ENCODE measurements around the gene ANTXR1.

ANTXR1 gene

DNA sequence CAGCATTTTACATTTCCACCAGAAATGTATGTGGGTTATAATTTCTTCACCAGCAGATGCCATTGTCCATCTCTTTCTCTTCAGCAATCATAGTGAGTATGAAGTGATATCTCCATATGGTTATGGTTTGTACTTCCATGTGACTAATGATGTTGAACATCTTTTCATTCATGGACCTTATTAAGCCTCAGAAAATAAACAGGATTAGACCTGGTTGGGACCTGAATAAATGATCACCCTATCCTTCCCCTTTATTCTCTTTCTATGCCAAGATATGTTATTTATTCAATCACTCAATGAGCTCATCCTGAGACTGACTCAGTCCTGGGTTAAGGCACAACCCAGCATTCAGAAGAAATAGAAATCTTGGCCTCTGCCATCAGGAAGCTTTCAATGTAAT is 86.6 kb downstream of the ANTXR1 start:
- no peak for DNase-seq (ENCODE audit: low spot score)

DNA sequence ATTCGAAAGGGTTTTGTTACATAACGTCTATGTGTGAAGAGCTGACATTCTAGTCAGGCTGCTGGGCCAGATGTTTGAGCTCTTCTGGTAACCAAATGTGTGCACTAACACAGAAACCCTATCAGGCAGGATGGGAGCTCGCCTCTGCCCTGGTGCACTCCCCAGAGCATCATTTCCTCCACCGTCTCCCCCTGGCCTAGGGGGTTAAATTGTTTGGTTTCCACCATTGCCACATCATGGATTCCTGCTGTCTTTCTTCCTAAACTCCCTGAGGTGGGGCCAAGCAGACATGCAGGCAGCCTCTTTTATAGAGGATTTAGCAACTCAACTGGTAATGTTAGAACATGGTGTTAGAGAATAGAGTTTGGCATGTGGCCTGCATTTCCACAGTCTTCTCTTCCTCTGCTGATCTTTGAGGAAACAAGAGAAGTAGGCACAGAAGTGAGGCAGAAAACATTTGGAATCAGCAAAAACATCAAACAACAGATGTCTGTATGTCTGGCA is 87.3 kb downstream of the ANTXR1 start:
- no peak for DNase-seq (ENCODE audit: low spot score)

DNA sequence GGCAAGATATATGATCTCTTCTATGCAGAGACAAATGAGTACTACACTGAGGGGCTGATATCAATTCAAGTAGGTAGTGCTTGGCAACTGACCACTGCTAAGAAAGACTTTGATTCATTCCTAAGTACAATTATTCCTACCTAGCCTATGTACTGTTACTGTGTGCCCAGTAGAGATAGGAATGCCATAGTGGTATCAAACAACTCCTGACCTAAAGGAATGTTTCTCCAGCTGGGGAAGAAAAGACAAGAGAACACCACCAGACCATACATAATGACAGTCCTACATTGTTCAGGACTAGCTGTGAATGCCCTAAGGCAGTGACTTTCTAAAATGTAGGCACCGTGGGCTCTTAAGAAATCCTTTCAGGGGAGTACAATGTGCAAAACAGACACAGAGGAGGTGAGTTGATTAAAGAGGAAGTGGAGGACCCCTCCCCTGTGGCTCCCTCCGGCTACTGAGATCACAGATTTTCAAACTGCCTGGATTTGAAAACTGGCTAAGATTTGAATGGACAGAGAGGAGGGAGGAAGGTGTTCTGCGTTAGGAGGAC is 89.1 kb downstream of the ANTXR1 start:
- DNase-seq (ENCODE audit: low spot score) = no peak

DNA sequence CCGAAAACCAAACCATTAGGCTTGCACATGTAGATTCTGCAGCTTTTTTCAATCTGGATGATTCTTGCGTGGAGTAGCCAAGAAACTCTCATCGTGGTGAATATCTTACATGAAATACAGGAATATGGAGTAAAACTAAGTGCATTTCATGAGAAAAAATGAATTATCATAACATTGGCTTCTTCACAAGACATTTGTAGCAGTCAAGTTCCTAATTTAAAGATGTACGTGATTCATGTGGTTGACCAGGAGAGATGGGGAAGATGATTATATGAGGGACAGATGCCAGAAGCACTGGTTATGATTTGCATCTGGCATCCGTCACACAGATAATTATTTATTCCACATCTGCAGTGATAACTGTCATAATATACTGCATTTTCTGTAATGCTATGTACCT is 90.4 kb downstream of the ANTXR1 start:
- DNase-seq (ENCODE audit: low spot score) = no peak

DNA sequence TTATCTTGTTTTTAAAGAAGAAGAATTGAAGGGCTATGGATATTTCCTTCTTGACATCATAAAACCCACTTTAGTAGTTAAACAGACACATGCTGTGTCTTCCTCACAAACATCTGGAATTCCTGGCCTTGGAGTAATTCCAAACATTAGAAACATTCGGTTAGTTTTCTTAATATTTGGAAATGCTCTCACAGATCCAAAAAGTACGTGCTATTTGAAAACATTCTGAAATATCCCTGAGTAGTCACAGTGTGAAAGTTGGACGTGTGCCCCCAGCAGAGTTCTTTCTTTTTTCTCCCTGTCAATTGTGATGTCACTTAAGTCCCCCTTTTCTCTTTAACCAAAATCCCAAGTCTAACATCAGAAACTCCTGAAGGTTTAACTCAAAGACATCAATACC is 91.3 kb downstream of the ANTXR1 start:
- DNase-seq (ENCODE audit: low spot score) = no peak

DNA sequence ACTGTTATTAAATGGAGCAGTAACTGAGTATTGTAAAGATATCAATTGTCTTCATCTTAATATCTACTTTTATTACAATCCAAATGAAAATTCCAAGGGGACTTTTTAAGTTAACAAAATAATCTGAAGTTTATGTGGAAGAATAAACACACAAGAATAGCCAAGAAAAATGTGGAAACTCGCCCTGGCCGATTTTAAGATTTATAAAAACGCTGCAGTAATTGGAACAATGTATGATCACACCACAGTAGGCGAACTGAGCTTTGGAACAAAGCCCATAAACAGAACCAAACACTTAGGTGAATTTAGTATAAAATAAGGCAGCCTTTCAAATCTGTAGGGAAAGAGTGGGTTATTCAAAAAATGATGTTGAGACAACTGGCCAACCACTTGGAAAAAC is 96.3 kb downstream of the ANTXR1 start:
- DNase-seq (ENCODE audit: low spot score) = no peak

DNA sequence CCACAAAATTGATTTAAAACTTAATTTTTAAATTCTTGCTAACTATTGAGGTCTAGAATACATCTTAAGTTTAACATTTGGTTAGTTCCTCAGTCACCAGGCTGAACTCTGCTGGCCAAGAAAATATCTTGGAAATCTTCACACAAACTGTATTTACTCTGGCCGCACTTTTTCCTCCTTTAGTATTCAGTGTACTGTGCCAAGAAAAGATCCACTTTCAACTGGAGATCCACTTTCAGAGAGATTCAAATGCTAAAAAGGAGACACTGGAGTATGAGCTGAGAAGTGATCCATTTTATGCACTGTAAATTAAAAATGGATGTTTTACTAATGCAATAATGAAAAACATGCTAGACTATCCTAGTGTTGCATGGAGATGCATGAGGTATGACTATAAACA is 98.1 kb downstream of the ANTXR1 start:
- no peak for DNase-seq (ENCODE audit: low spot score)

DNA sequence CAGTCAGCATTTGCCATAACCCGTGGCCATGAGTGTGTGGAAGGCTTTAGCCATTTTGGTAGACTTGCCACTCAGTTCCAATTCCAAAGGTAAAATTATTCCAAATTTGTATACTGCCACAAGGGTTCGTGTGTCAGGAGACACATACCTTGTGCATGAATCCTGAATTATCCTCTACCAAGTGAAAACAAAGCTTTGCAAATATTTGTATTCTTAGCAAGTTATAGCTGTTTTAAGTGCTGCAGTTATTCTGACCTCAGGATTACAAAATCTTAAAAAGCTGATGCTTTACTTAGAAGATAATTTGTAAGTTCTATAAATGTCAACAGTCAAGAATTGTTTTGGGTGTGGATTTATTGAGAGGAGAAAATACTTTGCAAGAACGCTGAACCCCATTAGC is 100.6 kb downstream of the ANTXR1 start:
- DNase-seq (ENCODE audit: low spot score) = peak; percentile 24

DNA sequence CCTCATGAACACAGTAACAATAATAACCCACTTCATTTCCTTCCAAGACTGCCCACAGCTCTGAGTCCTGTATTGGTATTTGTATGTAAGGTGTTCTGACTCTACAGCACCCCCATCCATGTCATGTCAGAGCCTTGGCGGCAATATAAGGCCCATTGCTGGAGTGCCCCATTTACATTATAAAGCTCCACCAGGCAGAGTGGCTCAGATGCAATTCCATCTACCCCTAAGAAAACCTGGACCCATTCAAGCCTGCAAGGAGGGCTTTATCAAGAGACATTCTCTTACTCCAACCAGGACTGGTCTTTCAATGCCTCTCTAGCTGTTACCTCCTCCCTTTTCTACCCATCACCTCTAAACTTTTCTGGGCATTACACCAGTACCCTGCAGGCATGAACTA is 101.6 kb downstream of the ANTXR1 start:
- DNase-seq (ENCODE audit: low spot score) = no peak

DNA sequence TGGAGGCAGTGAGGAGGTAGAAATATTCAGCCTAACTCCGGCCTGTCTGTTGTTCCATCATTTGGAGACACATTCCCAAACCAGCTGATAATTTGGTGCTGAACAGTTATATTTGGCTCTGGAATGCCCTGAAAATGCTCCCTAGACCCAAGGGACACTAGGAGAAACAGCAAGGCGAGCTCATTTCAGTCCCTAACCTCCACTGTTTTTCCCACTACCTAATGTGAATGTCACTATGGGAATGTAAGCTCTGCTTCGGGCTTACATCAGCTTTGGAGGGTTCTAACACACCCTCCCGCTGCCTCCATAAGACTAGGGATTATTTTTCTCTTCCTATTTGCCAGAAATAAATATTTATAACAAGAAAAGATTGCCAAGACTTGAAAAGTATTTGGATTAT is 103.5 kb downstream of the ANTXR1 start:
- peak; percentile 37 for DNase-seq (ENCODE audit: low spot score)

DNA sequence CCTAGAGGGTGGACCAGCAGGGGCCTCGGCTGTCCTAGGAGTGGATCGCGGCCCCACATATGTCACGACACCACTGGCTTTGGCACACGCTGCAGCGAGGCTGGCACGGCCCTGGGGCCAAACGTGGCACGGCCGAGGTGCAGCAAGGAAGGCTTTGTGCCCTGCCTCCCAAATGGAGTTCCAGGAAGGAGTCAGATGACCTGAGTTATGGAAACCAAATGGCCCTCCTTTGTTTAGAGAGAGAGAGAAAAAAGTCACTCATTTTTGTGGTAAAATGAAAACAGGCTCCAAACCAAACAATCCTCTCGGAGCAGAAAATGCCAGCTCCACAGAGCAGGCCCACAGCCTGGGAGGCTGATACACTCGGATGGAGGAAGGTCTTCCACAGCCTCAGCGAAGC is 105.6 kb downstream of the ANTXR1 start:
- DNase-seq (ENCODE audit: low spot score) = peak; percentile 49

DNA sequence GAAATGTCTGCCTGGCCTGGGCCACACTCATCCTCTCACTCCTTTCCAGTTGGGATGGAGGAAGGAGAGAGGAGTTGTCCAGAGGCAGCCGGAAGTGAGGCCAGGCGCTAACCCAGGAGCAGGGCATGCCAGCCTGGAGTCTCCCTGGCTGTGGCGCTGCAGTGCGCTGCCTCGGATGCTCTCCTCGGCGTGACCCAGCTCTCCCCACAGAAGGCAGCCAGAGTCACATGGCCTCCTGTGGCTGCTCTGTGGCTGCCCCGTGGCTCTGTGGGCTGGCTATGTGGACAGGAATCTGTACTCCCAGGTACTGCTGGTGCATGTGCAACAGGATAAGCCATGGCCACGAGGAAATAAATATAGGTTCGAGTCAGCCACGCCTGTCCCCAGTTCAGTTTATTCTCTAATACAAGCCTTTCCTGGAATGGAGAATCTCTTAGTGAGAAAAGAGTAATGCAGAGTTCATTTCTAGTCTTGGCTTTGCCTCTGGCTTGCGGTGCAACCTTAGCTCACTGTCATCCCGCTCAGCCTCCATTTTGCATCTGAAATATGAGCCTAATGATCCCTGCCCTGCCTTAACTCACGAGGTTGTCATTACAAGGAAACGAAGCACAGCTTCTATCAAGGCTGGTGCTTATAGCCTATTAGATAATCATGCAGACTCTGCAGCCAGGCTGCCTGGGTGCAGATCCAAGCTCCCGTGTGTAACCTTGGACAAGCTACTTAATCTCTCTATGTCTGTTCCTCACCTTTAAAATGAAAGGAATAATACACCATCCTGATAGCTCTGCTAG is 106.3 kb downstream of the ANTXR1 start:
- DNase-seq (ENCODE audit: low spot score) = no peak

DNA sequence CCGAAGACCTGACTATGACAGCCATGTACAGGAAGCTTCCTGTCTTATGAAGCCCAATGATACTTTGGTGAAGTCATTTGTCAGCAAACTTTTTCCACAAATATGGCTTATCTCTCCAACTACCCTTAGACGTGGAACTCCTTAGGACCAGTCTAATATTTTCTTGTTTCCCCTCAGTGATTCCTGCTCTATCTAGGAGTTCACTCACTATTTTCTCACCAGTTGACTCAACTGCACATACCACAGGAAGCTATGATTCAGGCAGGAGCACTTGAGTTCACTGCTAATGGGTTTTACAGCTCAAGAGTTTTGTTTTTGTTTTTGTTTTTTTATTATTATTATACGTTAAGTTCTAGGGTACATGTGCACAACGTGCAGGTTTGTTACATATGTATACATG is 109.3 kb downstream of the ANTXR1 start:
- peak; percentile 70 for DNase-seq (ENCODE audit: low spot score)

DNA sequence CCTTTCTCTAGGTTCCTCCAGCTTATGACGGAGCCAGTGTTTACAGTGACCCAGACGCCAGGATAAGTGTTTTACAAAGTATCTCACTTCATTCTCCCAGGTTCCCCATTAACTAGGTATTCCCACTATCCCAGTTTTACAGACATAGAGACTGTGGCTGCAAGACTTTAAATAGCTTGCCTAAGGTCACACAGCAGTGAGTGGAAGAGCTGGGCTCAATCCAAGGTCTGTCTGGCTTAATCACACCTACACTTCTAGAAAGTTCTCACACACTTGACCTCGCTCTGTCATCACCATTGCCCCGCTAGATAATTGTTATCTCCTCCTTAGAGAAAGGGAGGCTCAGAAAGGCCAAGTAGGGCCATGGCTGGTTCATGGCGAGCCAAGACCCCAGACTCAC is 110.2 kb downstream of the ANTXR1 start:
- no peak for DNase-seq (ENCODE audit: low spot score)

DNA sequence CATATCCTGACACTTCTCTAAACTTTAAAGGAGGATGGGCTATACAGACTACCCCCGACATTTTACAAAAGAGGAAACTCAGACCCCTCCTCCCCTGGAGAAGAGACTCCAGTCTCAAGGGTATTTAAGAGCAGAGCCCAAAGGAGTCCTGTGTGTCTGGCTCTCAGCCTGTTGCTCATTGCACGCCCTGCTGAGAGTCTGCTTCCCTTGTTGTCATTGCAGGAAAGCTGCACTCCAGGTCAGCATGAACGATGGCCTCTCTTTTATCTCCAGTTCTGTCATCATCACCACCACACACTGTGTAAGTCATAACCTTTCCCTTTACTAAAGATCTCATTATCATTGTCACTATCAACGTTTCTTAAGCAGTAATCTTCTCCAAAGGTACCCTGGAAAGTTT is 111.4 kb downstream of the ANTXR1 start:
- DNase-seq (ENCODE audit: low spot score) = no peak

DNA sequence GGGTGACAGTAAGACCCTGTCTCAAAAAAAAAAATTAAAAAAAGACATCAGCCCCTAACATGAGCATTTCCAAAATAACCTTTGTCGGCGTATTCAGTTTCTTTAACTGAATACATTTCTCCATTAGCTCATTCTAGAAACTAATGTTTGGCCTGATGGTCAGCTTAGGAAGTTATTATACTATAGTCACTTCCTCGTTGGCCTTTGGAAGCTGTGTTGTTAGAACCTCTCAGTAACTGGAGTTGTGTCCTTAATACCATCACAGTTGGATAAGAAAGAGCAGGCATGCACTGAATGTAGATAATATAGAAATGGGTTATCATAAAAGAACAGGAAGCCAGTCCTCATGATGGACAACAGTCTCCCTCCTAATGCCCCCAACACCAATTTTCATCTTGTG is 112.8 kb downstream of the ANTXR1 start:
- DNase-seq (ENCODE audit: low spot score) = no peak

DNA sequence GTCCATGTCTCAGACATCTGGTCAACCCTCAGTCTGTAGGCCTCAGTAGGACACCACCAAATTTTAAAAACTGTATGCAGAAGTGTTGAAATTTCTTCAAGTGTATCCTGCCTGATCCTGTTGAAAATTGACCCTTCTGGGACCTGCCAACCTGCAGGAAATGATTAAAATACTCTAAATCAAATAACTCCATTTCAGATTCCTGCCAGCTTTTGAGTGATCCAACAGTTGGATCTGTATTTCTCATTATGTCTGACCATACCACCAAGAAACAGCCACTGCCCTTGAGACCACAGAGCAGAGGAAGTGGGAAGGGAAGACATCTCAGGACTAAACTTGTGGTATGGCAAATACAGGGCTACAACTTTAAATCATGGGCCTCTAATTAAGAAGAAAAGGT is 113.4 kb downstream of the ANTXR1 start:
- DNase-seq (ENCODE audit: low spot score) = no peak

DNA sequence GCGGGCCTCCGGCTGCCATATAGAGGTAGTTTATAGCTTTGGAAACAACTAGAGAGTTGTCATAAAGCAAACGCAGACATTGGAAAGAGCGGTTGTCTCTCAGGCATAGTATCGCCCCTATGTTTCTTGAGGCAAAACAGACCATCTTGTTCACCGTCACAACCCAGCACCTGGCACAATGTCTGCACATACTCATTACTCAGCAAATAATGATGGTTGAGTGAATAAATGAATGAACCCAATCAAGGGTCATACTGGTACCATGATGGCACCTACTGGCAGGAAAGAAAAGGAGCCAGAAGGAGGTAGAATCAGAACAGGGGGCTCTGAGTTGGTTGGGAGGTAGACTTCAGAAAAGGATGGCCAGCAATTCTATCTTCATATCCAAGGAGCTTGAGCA is 118.5 kb downstream of the ANTXR1 start:
- no peak for DNase-seq (ENCODE audit: low spot score)

DNA sequence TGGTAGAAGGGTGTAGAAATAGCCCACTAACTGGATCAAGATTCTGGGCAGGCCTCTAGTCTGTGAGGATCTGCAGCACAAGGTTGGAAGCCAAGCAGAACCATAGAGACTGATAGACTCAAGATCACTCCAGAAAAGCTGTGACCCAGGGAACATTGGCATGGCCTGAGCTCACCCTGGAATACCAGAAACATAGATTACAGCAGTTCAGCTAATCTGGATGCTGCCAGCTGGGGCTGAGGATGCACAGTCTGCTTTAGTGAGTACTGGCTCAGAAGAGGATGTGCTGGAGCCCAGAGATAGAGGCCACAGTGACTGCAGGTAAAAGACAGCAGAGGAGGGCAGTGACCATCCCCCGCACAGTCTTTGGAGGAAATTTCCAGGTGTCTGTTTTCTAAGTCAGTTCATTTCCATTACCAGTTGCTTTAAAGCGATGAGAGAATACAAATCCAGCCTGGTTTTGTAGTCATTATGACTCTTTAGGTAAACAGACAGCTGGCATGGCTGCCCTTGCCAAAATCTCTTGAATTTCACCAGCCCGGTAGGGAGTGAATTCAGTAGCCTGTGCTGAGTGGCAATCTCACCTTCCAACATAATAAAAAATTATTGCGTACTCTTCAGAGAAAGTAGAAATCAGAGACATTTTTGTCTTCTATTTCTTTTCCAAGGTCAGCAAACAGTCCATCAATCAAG is 119.2 kb downstream of the ANTXR1 start:
- no peak for DNase-seq (ENCODE audit: low spot score)

DNA sequence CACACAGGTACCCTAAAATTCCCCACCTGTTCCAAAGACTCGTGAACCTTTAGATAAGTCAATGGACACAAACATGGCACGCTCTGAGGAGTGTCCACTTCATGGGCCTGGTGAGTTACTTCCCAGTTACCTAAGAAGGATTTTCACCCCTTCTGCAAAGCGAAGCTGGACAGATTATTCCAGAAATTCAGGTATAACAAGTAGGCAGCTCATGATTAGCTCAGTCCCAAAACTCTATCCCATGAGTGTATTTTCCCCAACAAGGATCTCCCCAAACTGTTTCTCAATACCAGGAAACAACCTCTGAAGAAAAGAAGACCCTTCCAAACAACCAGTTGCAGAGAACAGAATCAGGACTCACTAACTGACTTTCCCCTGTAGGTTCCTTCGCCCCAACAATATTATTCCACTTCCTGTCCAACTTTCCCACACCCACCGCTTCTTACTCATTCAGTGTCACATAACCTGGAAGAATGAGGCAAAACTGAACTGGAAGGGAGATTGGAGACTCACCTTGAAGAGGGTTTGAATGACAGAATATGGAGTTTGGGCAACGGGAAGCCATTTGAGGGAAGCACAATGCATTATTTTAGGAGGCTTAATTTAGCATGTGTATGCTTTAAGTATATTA is 120.1 kb downstream of the ANTXR1 start:
- no peak for DNase-seq (ENCODE audit: low spot score)

DNA sequence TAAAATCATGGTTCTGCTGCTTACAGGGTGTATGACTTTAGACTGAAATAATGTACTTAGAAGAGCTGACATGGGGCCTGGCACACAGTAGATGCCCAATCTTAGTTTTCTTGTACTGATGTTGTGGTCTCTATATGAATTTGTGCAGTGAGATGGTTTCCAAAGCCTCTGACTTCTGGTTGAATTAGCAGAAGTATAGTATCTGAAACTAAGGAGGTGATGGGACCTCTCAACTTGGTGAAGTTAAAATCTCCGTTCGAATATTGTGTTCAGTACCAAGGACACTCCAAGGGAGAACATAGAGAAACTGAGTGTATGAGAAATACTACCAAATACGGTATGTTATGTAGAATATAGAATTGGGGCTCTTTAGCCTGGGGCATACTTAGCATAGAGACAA is 120.9 kb downstream of the ANTXR1 start:
- no peak for DNase-seq (ENCODE audit: low spot score)

DNA sequence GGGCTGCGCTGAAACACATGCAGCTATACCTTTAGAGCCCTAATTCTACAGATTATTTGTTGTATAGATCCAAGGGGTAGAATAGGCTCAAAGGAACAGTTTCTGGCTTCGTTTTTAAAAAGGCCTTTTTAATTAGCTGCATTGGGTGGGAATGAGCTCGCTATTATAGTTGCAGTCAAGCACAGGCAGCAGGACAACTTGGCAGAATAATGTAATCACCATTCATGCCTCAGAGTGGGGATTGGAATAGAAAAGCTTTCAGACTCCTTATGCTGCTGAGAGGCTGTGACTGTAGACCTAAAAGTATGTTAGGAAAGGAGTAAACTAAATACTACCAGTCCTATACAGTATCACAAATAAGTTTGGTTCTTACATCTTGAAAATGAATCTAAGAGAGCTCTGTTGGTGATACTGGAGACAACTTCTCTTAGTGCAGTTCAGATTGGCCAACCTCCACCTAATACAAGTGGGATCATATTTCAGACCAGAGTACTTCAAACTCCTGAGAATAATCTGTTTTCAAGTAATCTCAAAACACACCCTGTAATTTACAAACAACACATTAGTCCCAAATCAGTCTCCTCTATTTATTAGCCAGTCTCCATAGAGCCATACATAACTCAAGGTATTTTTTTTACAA is 121.4 kb downstream of the ANTXR1 start:
- DNase-seq (ENCODE audit: low spot score) = no peak
